Gastroesophageal sphincter (tissue), 4 donors: ENCODE measurements around the gene TCIRG1. TPM values are rescaled to one million over a fixed set of nuclear protein-coding genes. Genes with fewer than 3 reads are reported as not detected.
A peak's percentile ranks its signal among the peaks of the same experiment; 100 is the strongest.

ENCODE experiments used
- ATAC-seq: fragments of 150-250 bp; one replicate; pipeline ENCODE4 v1.9.1; 2016; ENCODE audit warnings: mild to moderate bottlenecking, moderate library complexity
- H3K27ac ChIP-seq, 4 donors: fragments of 200-600 bp; sonication (generic) in 3 of 4; 1 replicate in 3 of 4; 2 replicates in 1 of 4; pipeline ENCODE4 v1.5.1; 2016 to 2019
- H3K27me3 ChIP-seq: fragments of 200-600 bp; sonication (generic); one replicate; pipeline ENCODE4 v1.5.1; 2019
- H3K36me3 ChIP-seq, 2 donors: fragments of 200-600 bp; sonication (generic); one replicate each; pipeline ENCODE4 v1.5.1; 2019; ENCODE audit warnings: control low read depth in 1 of 2
- H3K4me1 ChIP-seq, 3 donors: fragments of 200-600 bp; sonication (generic); 1 replicate in 2 of 3; 2 replicates in 1 of 3; pipeline ENCODE4 v1.5.1; 2016 to 2019; ENCODE audit warnings: control low read depth in 2 of 3
- H3K4me3 ChIP-seq, 2 donors: fragments of 200-600 bp; sonication (generic); one replicate each; pipeline ENCODE4 v1.5.1; 2019; ENCODE audit warnings: mild to moderate bottlenecking in 1 of 2, moderate library complexity in 1 of 2
- H3K9me3 ChIP-seq, 3 donors: fragments of 200-600 bp; sonication (generic); one replicate each; pipeline ENCODE4 v1.5.1; 2017 to 2019; ENCODE audit warnings: control low read depth in 2 of 3
- EP300 ChIP-seq: sonication (generic); formaldehyde crosslinking; IDR thresholded peaks from one replicate; pipeline ENCODE4 v1.6.1; 2017; ENCODE audit warnings: antibody characterized with exemption, mild to moderate bottlenecking
- POLR2A ChIP-seq, 2 donors: fragments of 450-650 bp; IDR thresholded peaks; one replicate each; pipeline ENCODE4 v1.6.1; 2017; ENCODE audit warnings: antibody characterized with exemption in 2 of 2, mild to moderate bottlenecking in 2 of 2, moderate library complexity in 1 of 2
- POLR2AphosphoS5 ChIP-seq: sonication (generic); formaldehyde crosslinking; IDR thresholded peaks from one replicate; pipeline ENCODE4 v1.6.1; 2017; ENCODE audit warnings: antibody characterized with exemption
- WGBS, 2 donors: methylation state at CpG; one replicate each; pipeline ENCODE4 v1.1.5; 2018; ENCODE audit warnings: low coverage in 1 of 2; 5-methylcytosine and 5-hydroxymethylcytosine counted together
- total RNA-seq, 4 donors: library from RNA; depleted of rRNA; stranded (reverse); fragments of >200 nt; gene quantifications; one replicate each; pipeline ENCODE4 v1.1.0, GENCODE V29; 2016
- TF ChIP-seq, protein P1 (sequence below), 4 experiments: fragments of 200-600 bp in 2 of 4; fragments of 450-650 bp in 2 of 4; sonication (generic) in 1 of 4; IDR thresholded peaks; one replicate each; pipeline ENCODE4 v1.5.1; 2017 to 2019; ENCODE audit warnings: antibody characterized with exemption in 4 of 4, mild to moderate bottlenecking in 2 of 4, moderate library complexity in 2 of 4

TCIRG1 gene
- total RNA-seq, 4 donors from 2014 or later: 44.5 to 140 (median 81.2) TPM

DNA sequence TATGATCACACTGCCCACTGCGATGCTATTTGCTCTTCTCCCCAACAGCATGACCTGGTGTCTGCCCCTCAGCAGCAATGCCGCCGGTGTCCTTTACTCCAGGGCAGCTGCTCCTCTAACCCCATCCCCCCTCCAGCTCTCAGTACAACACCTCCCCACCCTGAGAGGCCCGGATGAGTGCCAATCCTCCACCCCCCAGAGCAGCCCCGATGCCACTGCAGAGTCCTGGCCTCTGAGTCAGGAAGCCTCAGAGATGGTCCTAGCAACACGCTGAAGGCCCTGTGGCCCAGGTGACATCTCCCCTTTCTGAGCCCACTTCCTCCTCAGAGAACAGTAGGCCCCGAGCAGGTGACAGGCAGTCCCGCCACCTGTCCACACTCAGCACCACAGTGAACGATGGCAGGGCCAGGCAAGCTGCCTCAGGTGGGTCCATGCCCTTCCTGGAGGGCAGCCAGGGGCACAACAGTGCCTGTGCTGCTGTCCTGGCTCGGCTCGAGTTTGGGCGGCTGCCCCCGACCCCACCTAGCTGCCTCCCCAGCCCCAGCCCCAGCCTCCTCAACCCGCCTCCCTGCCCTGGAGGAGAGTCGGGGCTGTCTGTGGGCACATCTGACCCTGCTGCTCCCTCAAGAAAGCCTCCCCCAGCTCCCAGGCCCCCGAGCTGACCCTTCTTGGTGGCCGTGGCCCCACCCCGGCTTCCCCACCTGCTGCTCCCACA is 12.3 kb upstream of the TCIRG1 start:
- no peak for ATAC-seq
- no peaks in the 10 kb centered on the region for H3K27me3 ChIP-seq
- peaks cover 0 to 47% of the 10 kb centered on the region in 2 donors for H3K36me3 ChIP-seq
- H3K4me1 ChIP-seq: peaks cover 0 to 17% (median 7%) of the 10 kb centered on the region in 3 donors
- H3K9me3 ChIP-seq: peaks cover 0 to 9% (median 0%) of the 10 kb centered on the region in 3 donors
- H3K4me3 ChIP-seq: no peak overlapping the region
- WGBS, 2 donors: 76% methylated on average over 5 of the region's 18 CpGs; no CpG with 5 or more reads in 1 of the 2 donors
- H3K27ac ChIP-seq: no peak overlapping the region
- TF ChIP-seq POLR2A (IDR thresholded peaks at IDR 0.05): no peak
- no peak for TF ChIP-seq POLR2AphosphoS5
- TF ChIP-seq EP300: no peak

DNA sequence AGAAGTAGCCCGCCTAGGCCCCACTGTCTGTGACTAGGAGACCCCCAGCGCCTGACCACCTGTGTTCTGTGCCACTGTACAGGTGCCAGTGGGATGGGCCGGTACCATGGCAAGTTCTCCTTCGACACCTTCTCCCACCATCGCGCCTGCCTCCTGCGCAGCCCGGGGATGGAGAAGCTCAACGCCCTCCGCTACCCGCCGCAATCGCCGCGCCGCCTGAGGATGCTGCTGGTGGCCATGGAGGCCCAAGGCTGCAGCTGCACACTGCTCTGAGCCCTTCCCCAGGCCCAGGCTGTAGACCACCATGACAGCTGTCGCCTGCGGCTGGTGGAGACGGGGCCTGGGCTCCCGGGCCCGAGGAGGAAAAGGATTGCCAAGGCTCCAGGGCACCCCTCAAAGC is 11.2 kb upstream of the TCIRG1 start:
- H3K9me3 ChIP-seq: peaks cover 0 to 9% (median 0%) of the 10 kb centered on the region in 3 donors
- H3K27ac ChIP-seq: no peak overlapping the region
- no peak for TF ChIP-seq POLR2A (IDR thresholded peaks at IDR 0.05)
- no peak for TF ChIP-seq POLR2AphosphoS5
- TF ChIP-seq, protein P1, sequence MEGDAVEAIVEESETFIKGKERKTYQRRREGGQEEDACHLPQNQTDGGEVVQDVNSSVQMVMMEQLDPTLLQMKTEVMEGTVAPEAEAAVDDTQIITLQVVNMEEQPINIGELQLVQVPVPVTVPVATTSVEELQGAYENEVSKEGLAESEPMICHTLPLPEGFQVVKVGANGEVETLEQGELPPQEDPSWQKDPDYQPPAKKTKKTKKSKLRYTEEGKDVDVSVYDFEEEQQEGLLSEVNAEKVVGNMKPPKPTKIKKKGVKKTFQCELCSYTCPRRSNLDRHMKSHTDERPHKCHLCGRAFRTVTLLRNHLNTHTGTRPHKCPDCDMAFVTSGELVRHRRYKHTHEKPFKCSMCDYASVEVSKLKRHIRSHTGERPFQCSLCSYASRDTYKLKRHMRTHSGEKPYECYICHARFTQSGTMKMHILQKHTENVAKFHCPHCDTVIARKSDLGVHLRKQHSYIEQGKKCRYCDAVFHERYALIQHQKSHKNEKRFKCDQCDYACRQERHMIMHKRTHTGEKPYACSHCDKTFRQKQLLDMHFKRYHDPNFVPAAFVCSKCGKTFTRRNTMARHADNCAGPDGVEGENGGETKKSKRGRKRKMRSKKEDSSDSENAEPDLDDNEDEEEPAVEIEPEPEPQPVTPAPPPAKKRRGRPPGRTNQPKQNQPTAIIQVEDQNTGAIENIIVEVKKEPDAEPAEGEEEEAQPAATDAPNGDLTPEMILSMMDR (IDR thresholded peaks at IDR 0.05): no peak
- no peak for TF ChIP-seq EP300
- H3K4me1 ChIP-seq: peaks cover 0 to 28% (median 18%) of the 10 kb centered on the region in 3 donors
- peaks cover 0 to 43% of the 10 kb centered on the region in 2 donors for H3K36me3 ChIP-seq
- no peaks in the 10 kb centered on the region for H3K27me3 ChIP-seq
- WGBS, 2 donors: no CpG with 5 or more reads among the region's 21 CpGs
- no peak overlapping the region for H3K4me3 ChIP-seq
- ATAC-seq: no peak

DNA sequence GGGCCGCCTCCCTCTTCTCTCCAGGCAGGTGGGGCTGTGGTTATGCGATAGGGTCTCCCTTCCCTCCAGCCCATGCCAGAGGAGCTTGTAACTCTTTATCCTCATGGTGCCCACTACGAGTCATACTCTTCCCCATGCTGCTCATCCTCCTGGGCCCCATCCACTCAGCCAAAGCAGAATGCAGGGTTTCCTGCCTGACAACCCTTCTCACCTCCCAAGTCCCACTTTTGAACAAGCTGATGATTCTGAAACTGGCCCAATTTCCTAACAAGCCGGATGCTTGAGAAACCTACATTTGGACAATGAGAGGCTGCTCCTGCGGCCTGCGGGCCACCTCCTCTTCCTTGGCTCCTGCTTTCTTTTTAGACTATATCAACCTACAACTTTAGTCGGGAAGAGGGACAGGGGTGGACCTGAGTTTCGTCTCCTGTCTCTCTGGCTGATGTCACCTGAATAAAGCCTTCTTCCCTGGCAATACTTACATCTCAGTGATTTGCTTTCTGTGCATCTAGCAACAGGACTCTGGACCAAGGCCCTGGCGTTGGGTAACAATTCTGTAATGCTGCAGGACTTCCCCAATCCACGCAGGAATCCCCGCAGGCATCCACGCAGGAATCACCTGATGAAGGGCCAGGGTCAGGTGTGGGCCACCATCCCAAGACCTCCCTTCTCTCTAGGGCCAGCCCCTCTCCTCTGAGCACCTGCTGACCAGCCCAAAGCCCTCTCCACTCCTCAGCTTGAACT is 9.9 kb upstream of the TCIRG1 start:
- Histone ChIP-seq H3K4me1 (peaks cover 0 to 40% (median 18%) of the 10 kb centered on the region in 3 donors), H3K27me3 (no peaks in the 10 kb centered on the region), H3K36me3 (peaks cover 0 to 46% of the 10 kb centered on the region in 2 donors), H3K4me3 (no peak overlapping the region), H3K27ac (no peak overlapping the region), H3K9me3 (peaks cover 0 to 9% (median 0%) of the 10 kb centered on the region in 3 donors)
- no peak for TF ChIP-seq POLR2AphosphoS5
- no peak for TF ChIP-seq POLR2A (IDR thresholded peaks at IDR 0.05)
- TF ChIP-seq, protein P1 (IDR thresholded peaks at IDR 0.05): no peak
- no peak for TF ChIP-seq EP300
- ATAC-seq: no peak
- 85 to 97% methylated on average over 7 of the region's 12 CpGs for WGBS, 2 donors

DNA sequence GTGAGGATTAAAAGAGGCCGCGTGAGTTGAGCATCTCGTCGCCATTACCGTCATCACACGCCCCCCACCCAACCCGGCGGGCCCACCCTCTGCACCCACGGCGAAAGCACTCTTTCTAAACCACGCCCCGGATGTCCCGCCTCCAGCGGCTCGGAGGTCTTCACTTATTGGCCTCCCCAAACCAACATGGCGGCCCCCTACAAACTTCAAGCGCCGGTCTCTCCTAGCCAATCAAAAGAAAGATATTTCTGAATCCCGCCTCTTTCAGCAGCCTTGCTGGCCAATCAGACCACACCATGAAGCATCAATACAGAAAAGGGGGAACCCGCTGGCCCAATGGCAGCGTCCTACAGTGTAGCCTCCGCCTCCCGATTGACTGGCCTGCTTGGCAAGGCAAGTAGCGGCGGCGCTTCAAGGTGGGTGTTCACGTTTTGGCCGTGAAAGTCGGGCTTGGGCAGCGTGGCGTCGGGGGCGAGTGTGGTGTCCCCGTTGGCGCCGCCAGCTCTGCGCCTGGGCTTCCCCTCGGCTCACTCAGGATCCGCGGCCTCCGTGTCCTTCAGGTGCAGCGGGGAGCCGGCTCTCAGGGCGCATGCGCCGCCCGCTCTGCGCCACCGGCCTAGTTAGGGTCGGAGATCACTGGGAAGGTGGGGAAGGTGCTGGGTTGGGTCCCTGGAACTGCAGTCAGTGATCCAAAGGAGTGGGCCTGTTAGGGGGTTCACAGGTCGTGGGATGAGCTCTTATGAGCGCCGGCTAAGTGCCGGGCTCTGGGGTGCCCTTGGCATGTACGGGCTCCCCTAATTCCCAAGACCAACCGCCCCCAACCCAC is 8.3 kb upstream of the TCIRG1 start, which contains the start of gene NDUFS8:
Gene NDUFS8 (plus strand): TSS at position 364 of the 826 bp plus-strand sequence. CDS start 1,471 bp downstream, outside the sequence.
- peak within 1 kb of the TSS; percentile 87 to 92 for H3K4me3 ChIP-seq
- H3K36me3 ChIP-seq: peaks cover 0 to 46% of the 10 kb centered on the region in 2 donors
- WGBS, 2 donors: 0 to 1% methylated on average over 1 to 18 of the region's 56 CpGs
- peak; percentile 99 for ATAC-seq
- no peaks in the 10 kb centered on the region for H3K9me3 ChIP-seq
- peak within 1 kb of the TSS; percentile 85 to 92 (median 90) for H3K27ac ChIP-seq
- no peak for TF ChIP-seq EP300
- TF ChIP-seq POLR2AphosphoS5: peak; percentile 55
- TF ChIP-seq, protein P1 (IDR thresholded peaks at IDR 0.05): no peak
- peak in 1 of 2 donors; percentile 61 for TF ChIP-seq POLR2A (IDR thresholded peaks at IDR 0.05)
- H3K27me3 ChIP-seq: no peaks in the 10 kb centered on the region
- H3K4me1 ChIP-seq: peaks cover 0 to 40% (median 18%) of the 10 kb centered on the region in 3 donors

DNA sequence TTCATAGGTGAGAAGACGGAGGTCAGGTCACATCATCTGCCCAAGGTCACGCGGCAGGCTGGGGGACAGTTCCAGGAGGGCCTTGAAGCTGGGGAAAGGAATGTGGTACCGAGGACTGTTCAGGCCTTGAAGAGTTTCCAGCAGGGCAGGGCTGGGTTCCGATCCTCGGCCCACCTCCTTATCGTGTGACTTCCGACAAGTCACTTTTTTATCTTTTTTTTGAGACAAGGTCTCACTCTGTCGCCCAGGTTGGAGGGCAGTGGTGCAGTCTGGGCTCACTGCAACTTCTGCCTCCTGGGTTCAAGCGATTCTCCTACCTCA is 7.7 kb upstream of the TCIRG1 start:
- WGBS, 2 donors: 0 to 10% methylated on average over 3 to 10 of the region's 10 CpGs
- H3K4me3 ChIP-seq: peak overlapping the region; percentile 87 to 92
- peaks cover 0 to 47% of the 10 kb centered on the region in 2 donors for H3K36me3 ChIP-seq
- peak overlapping the region; percentile 85 to 92 (median 90) for H3K27ac ChIP-seq
- no peaks in the 10 kb centered on the region for H3K9me3 ChIP-seq
- peaks cover 0 to 42% (median 18%) of the 10 kb centered on the region in 3 donors for H3K4me1 ChIP-seq
- ATAC-seq: no peak
- TF ChIP-seq POLR2A (IDR thresholded peaks at IDR 0.05) (no peak), EP300 (no peak), POLR2AphosphoS5 (no peak)
- TF ChIP-seq, protein P1 (IDR thresholded peaks at IDR 0.05): no peak
- no peaks in the 10 kb centered on the region for H3K27me3 ChIP-seq
